GM19452 (cell line): ENCODE data around the gene RIMKLB.
"Not testable (repeated sequence)": the region's sequence is repeated elsewhere in the genome, so short reads cannot be mapped to it uniquely, and the experiment has no call there.

ENCODE experiments used
- ATAC-seq: cut with Tn5 transposase; IDR thresholded peaks from one replicate; pipeline ENCODE4 v1.9.1; 2021; ENCODE audit not compliant: unreplicated experiment

RIMKLB gene

DNA sequence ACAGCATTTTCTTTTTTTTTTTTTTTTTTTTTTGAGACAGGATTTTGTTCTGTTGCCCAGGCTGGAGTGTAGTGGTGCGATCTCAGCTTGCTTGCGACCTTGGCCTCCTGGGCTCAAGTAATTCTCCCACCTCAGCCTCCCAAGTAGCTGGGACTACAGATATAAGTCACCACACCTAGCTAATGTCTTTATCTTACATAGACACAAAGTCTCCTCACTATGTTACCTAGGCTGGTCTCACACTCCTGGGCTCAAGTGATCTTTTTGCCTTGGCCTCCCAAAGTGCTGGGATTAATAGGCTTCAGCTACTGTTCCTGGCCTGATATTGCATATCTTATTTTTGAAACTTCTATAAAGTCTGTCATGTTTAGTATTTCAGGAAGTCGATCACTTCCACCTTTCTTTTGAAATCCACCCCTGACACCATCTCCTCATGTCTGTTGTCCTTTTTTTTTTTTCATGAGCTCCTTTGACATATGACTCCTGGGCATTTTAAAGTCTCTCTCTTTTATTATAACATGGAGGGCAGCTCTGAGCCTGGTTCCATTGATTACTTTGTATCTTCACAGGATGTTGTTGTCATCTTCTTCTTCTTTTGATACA, 118.8 kb downstream of the RIMKLB start:
- no peak for ATAC-seq

DNA sequence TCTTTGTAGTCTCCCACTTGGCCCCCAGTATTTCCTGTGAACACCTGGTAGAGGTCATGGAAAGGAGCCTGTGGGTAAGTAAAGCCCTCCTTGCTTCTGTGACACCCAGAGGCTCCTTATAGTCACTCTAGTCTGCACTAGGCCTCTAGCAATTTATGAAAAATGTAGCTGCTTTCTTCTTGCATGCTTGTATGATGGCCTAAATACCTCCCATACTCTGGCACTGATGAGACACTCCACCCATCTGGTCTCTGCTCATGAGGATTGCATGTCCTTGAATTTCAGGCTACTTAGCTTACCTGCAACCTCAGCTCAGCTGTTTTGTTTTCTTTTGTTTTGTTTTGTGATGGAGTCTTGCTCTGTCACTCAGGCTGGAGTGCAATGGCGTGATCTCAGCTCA, 120.1 kb downstream of the RIMKLB start:
- no peak for ATAC-seq

- ATAC-seq: no peak
These were observed 120.7 kb downstream of the RIMKLB start for GRCh38 chr12:8818526-8818925.

GRCh38 chr12:8819666-8819980, 121.8 kb downstream of the RIMKLB start:
- no peak for ATAC-seq

DNA sequence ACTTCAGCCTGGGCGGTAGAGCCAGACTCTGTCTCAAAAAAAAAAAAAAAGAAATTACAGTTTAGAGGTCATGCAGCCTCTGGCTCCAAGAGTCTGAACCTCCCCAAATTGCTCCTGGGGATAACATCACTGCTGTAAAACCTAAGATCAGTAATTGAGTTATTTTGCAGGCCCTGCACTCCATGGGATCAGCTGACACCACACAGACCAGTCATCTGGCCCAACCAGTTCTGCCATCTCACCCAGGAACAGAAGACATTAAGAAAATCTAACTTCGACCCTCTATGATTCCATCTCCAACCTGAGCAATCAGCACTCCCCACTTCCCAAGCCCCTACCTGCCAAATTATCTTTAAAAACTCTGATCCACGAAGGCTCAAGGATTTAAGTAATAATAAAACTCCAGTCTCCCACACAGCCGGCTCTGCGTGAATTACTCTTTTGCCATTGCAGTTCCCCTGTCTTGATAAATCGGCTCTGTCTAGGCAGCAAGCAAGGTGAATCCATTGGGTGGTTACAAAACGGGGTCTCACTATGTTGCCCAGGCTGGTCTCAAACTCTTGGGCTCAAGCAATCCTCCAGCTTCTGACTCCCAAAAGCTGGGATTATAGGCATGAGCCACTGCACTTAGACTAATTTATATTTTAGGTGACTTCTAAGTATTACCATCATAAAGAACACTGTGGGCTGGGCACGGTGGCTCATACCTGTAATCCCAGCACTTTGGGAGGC, 123.1 kb downstream of the RIMKLB start:
- not testable (repeated sequence) for ATAC-seq

- ATAC-seq: no peak
These were observed 123.8 kb downstream of the RIMKLB start for GRCh38 chr12:8821591-8821990.

- ATAC-seq: no peak
These were observed 124.5 kb downstream of the RIMKLB start, which contains the start of gene A2ML1 for GRCh38 chr12:8822298-8822697. A2ML1 (plus strand) TSS chr12:8822621; CDS start chr12:8822652, 31 bp downstream.

DNA sequence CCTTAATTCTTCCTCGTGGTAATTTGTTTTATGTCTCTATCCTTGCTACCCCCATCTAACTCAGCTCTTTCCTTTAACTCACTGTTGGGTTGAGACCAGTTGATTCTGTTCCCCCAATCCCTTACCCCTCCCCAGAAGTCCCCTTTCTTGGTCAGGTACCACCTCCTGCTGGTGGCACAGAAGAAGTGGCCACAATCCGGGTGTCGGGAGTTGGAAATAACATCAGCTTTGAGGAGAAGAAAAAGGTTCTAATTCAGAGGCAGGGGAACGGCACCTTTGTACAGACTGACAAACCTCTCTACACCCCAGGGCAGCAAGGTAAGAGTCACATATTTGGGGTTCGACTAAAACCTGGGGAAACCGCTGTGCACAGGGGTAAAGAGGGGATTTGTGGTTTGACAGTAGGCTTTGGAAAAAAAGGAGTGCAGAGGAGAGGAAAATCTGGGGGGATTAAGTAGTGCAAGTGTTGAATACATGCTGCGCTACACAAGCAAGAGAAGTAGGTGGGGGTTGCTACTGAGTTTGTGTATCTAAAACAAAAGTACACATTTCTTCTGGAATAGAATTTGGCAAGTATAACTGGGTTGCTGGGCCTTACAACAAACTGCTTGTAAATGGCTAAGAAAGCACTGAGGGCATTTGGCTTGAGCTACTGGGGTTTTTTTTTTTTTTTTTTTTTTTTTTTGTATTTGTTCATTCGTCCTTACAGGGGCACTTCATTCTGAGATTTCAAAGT, 125.9 kb downstream of the RIMKLB start:
- no peak for ATAC-seq

- ATAC-seq: no peak
These were observed 129.9 kb downstream of the RIMKLB start for GRCh38 chr12:8827551-8828256.

DNA sequence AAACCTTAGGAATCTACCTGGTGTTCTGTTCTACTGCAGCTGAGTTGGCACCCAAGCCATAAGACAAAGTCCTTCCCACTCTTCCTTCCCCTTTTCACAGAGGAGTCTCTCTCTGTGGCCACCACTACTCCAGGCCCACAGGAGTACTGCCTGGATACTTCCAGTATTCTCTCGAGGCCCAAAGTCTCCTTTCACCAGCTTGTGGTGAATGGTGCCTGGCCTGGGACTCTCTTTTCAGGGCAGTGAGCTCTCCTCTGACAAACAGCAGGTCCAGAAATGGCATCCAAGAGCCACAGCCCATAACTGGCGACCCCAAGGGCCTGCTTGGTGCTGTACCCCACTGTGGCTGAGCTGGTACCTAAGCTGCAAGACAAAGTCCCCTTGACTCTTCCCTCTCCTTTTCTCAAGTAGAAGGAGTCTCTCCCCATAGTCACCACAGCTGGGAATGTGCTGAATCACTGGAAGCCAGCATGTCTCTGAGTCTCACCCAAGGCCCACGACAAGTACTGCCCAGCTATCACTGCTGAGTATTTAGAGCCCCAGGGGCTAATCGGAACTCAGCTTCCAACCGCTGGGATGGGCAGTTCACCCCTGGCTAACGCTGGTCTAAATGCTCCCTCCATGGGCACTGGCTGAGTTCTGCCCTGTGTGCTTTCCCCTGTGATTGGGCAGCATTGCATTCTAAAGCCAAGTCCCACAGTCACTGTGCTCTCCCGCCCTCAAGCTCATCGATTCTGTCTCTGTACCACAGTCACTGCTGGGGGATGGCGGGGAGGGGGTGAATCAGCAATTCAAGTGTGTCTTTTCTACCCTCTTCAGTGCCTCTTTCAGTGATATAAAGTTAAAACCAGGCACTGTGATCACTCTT, 130.7 kb downstream of the RIMKLB start:
- ATAC-seq: no peak

DNA sequence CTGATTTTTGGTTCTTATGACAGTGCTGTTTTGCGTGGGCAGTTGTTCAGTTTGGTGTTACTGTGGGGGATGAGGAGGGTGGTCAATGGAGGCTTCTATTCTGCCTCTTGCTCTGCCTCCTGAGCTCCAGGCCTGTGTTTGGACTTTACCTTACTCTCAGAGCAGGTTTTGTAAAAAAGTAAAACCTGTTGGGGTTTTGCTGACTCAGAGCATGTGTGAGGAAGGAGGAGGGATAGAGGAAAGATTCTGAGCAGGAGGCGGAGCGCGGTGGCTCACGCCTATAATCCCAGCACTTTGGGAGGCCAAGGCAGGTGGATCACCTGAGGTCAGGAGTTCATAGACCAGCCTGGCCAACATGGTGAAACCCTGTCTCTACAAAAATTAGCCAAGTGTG, 131.3 kb downstream of the RIMKLB start:
- no peak for ATAC-seq

- no peak for ATAC-seq
These were observed 131.8 kb downstream of the RIMKLB start for GRCh38 chr12:8829621-8830020.

DNA sequence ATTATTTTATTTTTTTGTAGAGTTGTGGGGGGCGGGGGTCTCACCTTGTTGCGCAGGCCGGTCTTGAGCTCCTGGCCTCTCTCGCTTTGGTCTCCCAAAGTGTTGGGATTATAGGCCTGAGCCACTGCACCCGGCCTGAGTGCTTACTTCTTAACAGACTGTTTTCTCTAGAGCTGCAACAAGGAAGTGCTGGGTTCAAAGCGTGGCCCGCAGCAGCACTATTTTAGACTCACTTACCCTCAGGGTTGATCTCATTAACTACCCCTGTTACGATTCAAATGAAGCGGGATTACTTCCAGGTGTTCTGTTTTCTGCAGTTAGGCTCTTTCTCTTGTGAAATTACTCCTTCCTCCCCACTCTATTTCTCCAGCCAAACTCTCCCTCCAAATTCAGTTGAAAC, 133.3 kb downstream of the RIMKLB start:
- no peak for ATAC-seq

GRCh38 chr12:8832500-8832899, 134.7 kb downstream of the RIMKLB start:
- ATAC-seq: no peak
